ENCODE data around the gene TMEM44. TPM values are rescaled to one million over a fixed set of nuclear protein-coding genes. Genes with fewer than 3 reads are reported as not detected.

TMEM44 gene
- total and polyA plus RNA-seq, 2 of the 4 experiments (the other 2 are of a cell fraction): 9.7 to 24.2 TPM

GRCh38 chr3:194671511-194671899 lies 38.3 kb upstream of the TMEM44 start:
- Histone ChIP-seq H3K9me3 (ENCODE audit: control insufficient read depth, insufficient read depth, low read length) (no peaks in the 10 kb centered on the region), H3K27ac (ENCODE audit: insufficient read depth, low read length) (peak overlapping the region; percentile 68), H4K91ac (ENCODE audit: insufficient read depth, low read depth, low read length) (no peak overlapping the region; the same call in 1 of the 2 replicates), H2AK9ac (replicated peaks; ENCODE audit: low read depth, low read length, poor library complexity) (peak overlapping the region; percentile 83), H3K79me1 (ENCODE audit: low read depth in 1 of 2, low read length in 2 of 2) (peaks cover 15 to 32% of the 10 kb centered on the region in 2 experiments; a peak in 3 of 4 replicates), H3K4me3 (ENCODE audit: insufficient read depth, low read depth, low read length) (peak overlapping the region; percentile 87), H3K9ac (ENCODE audit: low read depth, low read length) (peak overlapping the region; percentile 79), H3K27me3 (ENCODE audit: control insufficient read depth, insufficient read depth, low read length) (peaks cover 2% of the 10 kb centered on the region; the same call in 1 of the 2 replicates), H3K23ac (ENCODE audit: low read depth, low read length) (no peak overlapping the region), H2BK5ac (ENCODE audit: low read depth, low read length, poor library complexity, severe bottlenecking) (no peak overlapping the region), H2AFZ (replicated peaks; ENCODE audit: low read length, poor library complexity) (peak overlapping the region; percentile 85), H3K9me1 (ENCODE audit: insufficient read depth, low read length) (no peaks in the 10 kb centered on the region; the same call in 1 of the 2 replicates), H4K5ac (ENCODE audit: low read depth, low read length) (peak overlapping the region; percentile 26; the same call in 1 of the 2 replicates), H3K18ac (ENCODE audit: low read depth, low read length) (no peak overlapping the region), H3K36me3 (ENCODE audit: control insufficient read depth, insufficient read depth, low read length) (peaks cover 3% of the 10 kb centered on the region), H2AK5ac (ENCODE audit: low read depth, low read length) (no peak overlapping the region), H2BK20ac (ENCODE audit: low read depth, low read length) (no peak overlapping the region), H3K4me2 (ENCODE audit: low read depth, low read length) (peak overlapping the region; percentile 91), H2BK120ac (ENCODE audit: low read depth, low read length) (no peak overlapping the region), H3K4me1 (ENCODE audit: control insufficient read depth, insufficient read depth, low read length) (peaks cover 1% of the 10 kb centered on the region; the same call in 1 of the 2 replicates), H3K4ac (ENCODE audit: low read depth, low read length) (peak overlapping the region; percentile 27; the same call in 1 of the 2 replicates), H4K20me1 (ENCODE audit: insufficient read depth, low read length) (peaks cover 6% of the 10 kb centered on the region; the same call in 1 of the 2 replicates), H3K14ac (replicated peaks; ENCODE audit: low read depth, low read length) (0 out of 2 replicates have a peak overlapping the region, but pooled peaks have one; percentile 23), H4K8ac (ENCODE audit: low read depth in 2 of 2, low read length in 2 of 2) (peak overlapping the region; percentile 72 to 92; a peak in 2 of 4 replicates), H3K56ac (ENCODE audit: extremely low read depth, insufficient read depth, low read length) (peak overlapping the region; percentile 36; the same call in 1 of the 2 replicates), H2BK15ac (ENCODE audit: low read depth, low read length) (no peak overlapping the region)
- ChIA-PET POLR2A (ENCODE audit: unreplicated experiment) (interaction anchor here (0.6 kb wide), 1 partner anchor 14 kb away, joined by 11 read pairs; no protein-coding TSS in a partner anchor), CTCF (interaction anchor here (0.6 to 4.8 kb wide), 20 partner anchors 11 to 600 kb away, joined by 3 to 27 read pairs (median 3); partner anchors contain the start of gene XXYLT1)
- dilution Hi-C loops (cut with HindIII; ENCODE audit: low sequenced_read_pairs, unreplicated experiment): no loop called here
- in situ Hi-C loops (cut with MboI; ENCODE audit: low sequenced_read_pairs): loop anchor here (10.0 kb wide), 1 partner anchor 853 kb away; no protein-coding TSS in a partner anchor
- TSS peak; percentile 49 for BruUV-seq (replicated peaks)
- DNase-seq (peak; percentile 52), ATAC-seq (ENCODE audit: low read depth) (peak; percentile 31)
- intact Hi-C loops (cut with micrococcal nuclease): loop anchor here (1.0 kb wide), 1 partner anchor 589 kb away; no protein-coding TSS in a partner anchor
- 0% methylated on average over 3 of the region's 5 CpGs; no CpG with 5 or more reads in 1 of the 2 experiments for WGBS, 2 experiments (ENCODE audit: extremely low coverage in 2 of 2, insufficient read length in 1 of 2)
- TF ChIP-seq POLR2A (IDR thresholded peaks at IDR 0.05; ENCODE audit: low read depth, low read length): no peak
- TF ChIP-seq, protein P1, sequence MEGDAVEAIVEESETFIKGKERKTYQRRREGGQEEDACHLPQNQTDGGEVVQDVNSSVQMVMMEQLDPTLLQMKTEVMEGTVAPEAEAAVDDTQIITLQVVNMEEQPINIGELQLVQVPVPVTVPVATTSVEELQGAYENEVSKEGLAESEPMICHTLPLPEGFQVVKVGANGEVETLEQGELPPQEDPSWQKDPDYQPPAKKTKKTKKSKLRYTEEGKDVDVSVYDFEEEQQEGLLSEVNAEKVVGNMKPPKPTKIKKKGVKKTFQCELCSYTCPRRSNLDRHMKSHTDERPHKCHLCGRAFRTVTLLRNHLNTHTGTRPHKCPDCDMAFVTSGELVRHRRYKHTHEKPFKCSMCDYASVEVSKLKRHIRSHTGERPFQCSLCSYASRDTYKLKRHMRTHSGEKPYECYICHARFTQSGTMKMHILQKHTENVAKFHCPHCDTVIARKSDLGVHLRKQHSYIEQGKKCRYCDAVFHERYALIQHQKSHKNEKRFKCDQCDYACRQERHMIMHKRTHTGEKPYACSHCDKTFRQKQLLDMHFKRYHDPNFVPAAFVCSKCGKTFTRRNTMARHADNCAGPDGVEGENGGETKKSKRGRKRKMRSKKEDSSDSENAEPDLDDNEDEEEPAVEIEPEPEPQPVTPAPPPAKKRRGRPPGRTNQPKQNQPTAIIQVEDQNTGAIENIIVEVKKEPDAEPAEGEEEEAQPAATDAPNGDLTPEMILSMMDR (conservative IDR thresholded peaks at IDR 0.05; ENCODE audit: low read depth, low read length): peak; percentile 63
- no peak for TF ChIP-seq BHLHE40 (IDR thresholded peaks at IDR 0.05; ENCODE audit: low read depth, low read length)
- no peak for TF ChIP-seq NFE2L2 (IDR thresholded peaks at IDR 0.05; ENCODE audit: low read depth, low read length)
- no peak for TF ChIP-seq RFX5 (IDR thresholded peaks at IDR 0.05; ENCODE audit: low read depth, low read length)
- no peak for TF ChIP-seq MAFK (IDR thresholded peaks at IDR 0.05; ENCODE audit: low read depth, low read length)
- TF ChIP-seq FOS (IDR thresholded peaks at IDR 0.05; ENCODE audit: low read depth, low read length): no peak
- 0 out of 2 replicates have a peak, but pooled peaks have one; percentile 19 for TF ChIP-seq CEBPB (IDR thresholded peaks at IDR 0.05; ENCODE audit: low read depth, low read length)
- TF ChIP-seq MAZ (IDR thresholded peaks at IDR 0.05; ENCODE audit: borderline replicate concordance, low read depth, low read length): no peak
- peak; percentile 52 for TF ChIP-seq RAD21 (IDR thresholded peaks at IDR 0.05; ENCODE audit: low read length)
- TF ChIP-seq, protein P2, sequence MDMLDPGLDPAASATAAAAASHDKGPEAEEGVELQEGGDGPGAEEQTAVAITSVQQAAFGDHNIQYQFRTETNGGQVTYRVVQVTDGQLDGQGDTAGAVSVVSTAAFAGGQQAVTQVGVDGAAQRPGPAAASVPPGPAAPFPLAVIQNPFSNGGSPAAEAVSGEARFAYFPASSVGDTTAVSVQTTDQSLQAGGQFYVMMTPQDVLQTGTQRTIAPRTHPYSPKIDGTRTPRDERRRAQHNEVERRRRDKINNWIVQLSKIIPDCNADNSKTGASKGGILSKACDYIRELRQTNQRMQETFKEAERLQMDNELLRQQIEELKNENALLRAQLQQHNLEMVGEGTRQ (IDR thresholded peaks at IDR 0.05; ENCODE audit: low read depth, low read length): no peak
- TF ChIP-seq CHD1 (IDR thresholded peaks at IDR 0.05; ENCODE audit: low read depth, low read length): no peak
- no peak for TF ChIP-seq ELK1 (IDR thresholded peaks at IDR 0.05; ENCODE audit: borderline replicate concordance, low read depth, low read length)
- peak; percentile 78 for TF ChIP-seq SMC3 (IDR thresholded peaks at IDR 0.05; ENCODE audit: low read depth, low read length)
- TF ChIP-seq RCOR1 (IDR thresholded peaks at IDR 0.05; ENCODE audit: insufficient replicate concordance, low read length): no peak
